SK-N-MC (cell line): ENCODE measurements around the gene CGA.

Experiments
- EZH2 ChIP-seq: fragments of 200-600 bp; sonication (generic); IDR thresholded peaks from one replicate; pipeline ENCODE4 v1.6.1; 2017; ENCODE audit warnings: antibody characterized with exemption
- FOXP2 ChIP-seq: optimal IDR thresholded peaks from 2 replicates; pipeline ENCODE3; 2011; ENCODE audit warnings: mild to moderate bottlenecking, moderate library complexity; ENCODE audit not compliant: insufficient read depth; ENCODE audit errors: extremely low read length, control extremely low read depth
- POLR2AphosphoS5 ChIP-seq: IDR thresholded peaks from 2 replicates; pipeline ENCODE4 v1.6.1; 2012; ENCODE audit warnings: mild to moderate bottlenecking, low read depth, low read length, borderline replicate concordance

DNA sequence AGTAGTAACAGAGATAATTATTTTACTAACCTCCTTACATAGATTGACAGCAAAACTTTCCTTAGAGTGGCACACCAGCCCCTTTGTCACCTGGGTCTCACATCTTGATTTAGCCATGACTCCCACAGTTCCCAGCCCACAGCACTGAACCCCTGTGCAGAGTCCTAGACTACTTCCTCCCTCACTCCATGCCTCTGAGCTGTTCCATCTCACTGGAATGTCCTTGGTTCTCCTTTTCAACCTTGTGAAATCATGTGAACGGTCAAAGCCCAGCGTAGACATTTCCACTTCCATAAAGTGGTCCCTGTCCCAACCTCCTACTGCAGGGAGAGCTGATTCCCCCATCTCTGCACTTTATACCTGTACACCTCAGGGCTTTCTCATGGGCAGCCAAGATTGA is 19.7 kb downstream of the CGA start:
- TF ChIP-seq EZH2 = no peak
- no peak for TF ChIP-seq POLR2AphosphoS5
- no peak for TF ChIP-seq FOXP2
